Measurements from ENCODE around the gene TMEM9.

DNA sequence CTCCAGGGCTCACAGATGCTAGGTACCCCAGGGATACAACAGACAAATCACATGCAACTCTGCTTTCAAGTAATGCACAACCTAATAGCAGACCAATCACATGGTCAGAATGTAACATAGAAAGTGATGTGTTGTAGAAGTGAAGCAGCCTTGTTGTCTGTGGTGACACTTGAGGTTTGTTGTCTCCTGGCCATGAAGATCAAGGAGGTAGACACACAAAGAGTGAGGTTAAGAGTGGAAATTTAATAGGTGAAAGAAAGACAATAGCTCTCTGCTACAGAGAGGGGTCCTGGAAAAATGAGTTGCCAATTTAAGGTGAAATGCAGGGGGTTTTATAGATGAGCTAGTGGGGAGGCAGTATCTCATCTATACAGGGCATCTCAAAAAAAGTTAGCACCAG is 2.5 kb upstream of the TMEM9 start:
- TF ChIP-seq, protein P1, sequence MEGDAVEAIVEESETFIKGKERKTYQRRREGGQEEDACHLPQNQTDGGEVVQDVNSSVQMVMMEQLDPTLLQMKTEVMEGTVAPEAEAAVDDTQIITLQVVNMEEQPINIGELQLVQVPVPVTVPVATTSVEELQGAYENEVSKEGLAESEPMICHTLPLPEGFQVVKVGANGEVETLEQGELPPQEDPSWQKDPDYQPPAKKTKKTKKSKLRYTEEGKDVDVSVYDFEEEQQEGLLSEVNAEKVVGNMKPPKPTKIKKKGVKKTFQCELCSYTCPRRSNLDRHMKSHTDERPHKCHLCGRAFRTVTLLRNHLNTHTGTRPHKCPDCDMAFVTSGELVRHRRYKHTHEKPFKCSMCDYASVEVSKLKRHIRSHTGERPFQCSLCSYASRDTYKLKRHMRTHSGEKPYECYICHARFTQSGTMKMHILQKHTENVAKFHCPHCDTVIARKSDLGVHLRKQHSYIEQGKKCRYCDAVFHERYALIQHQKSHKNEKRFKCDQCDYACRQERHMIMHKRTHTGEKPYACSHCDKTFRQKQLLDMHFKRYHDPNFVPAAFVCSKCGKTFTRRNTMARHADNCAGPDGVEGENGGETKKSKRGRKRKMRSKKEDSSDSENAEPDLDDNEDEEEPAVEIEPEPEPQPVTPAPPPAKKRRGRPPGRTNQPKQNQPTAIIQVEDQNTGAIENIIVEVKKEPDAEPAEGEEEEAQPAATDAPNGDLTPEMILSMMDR (IDR thresholded peaks at IDR 0.05; ENCODE audit: control extremely low read depth in 1 of 3, insufficient read depth in 1 of 3, low read depth in 1 of 3, low read length in 3 of 3), result no peak
- TF ChIP-seq POLR2A (IDR thresholded peaks at IDR 0.05; ENCODE audit: control extremely low read depth in 1 of 2, low read depth in 2 of 2, low read length in 2 of 2) (no peak), POLR2AphosphoS5 (IDR thresholded peaks at IDR 0.05; ENCODE audit: low read depth, low read length) (no peak), RAD21 (IDR thresholded peaks at IDR 0.05 in 1 of 2, conservative IDR thresholded peaks at IDR 0.05 in 1 of 2; ENCODE audit: low read depth in 2 of 2, low read length in 2 of 2) (no peak), EZH2 (IDR thresholded peaks at IDR 0.05; ENCODE audit: low read depth, low read length, severe bottlenecking) (no peak), HDAC2 (IDR thresholded peaks at IDR 0.05; ENCODE audit: borderline replicate concordance in 1 of 2, low read depth in 2 of 2, low read length in 2 of 2) (no peak), ZNF274 (IDR thresholded peaks at IDR 0.05; ENCODE audit: borderline replicate concordance, extremely low read depth, low read length) (no peak), CTBP2 (IDR thresholded peaks at IDR 0.05; ENCODE audit: borderline replicate concordance, insufficient read depth, insufficient read length, low read length) (no peak), EP300 (IDR thresholded peaks at IDR 0.05; ENCODE audit: borderline replicate concordance in 1 of 2, low read depth in 2 of 2, low read length in 2 of 2) (no peak), YY1 (IDR thresholded peaks at IDR 0.05; ENCODE audit: low read depth, low read length) (no peak), HDAC6 (IDR thresholded peaks at IDR 0.05; ENCODE audit: low read depth, low read length) (no peak), KDM1A (IDR thresholded peaks at IDR 0.05; ENCODE audit: borderline replicate concordance, low read length) (no peak)
